ENCODE results near the gene ATP5IF1.

The ATP5IF1 gene

DNA sequence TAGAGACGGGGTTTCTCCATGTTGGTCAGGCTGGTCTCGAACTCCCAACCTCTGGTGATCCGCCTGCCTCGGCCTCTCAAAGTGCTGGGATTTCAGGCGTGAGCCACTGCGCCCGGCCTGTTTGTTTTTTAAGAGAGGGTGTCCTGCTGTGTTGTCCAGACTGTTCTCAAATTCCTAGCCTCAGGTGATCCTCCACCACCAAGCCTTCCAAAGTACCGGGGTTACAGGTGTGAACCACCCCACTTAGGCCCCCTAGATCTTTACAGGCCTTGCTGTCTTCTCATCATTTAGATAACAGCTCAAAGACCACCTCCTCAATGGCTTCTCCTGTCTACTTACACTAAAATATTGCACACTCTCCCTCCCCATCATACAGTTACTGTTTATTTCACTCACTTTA is 29.7 kb downstream of the ATP5IF1 start:
- DNase-seq (ENCODE audit: low spot score), result no peak

DNA sequence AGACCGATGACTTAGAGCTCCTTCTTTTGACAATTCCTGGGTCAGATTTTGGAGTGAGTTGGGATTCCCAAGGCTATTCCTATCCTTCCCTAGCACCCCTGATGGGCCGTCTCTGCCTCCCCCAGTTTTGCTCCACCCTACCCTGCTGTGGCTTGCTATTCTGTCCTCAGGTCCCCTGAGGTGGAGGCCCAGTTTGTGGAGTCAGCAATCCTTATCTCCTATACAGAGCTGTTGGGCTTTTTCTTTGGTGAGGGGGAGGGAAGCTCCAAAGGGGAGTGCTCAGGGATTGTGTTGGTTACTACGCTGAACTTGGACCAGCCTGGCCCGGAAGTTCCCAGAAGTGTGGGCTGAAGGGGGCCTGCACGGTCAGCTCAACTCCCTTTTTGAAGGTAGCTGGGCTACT is 31.0 kb downstream of the ATP5IF1 start:
- no peak for DNase-seq (ENCODE audit: low spot score)

DNA sequence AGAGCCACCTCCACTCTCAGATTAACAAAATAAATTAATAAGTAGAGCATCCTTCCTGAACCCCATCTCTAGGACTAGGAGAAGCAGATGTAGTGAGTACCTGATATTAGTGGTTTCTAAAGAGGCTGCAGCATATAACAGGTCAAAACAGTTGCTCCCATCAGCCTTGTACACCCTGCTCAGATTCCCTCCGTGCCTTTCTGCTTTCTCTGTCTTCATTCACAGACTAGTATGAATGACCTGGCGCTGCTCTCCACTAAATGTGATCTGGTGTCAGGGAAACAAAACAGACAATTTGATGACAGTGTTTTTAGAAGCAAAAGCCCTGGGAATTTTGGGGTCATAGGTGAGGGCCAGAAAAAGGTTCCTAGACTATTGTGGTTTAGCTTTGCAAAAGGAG is 31.7 kb downstream of the ATP5IF1 start:
- no peak for DNase-seq (ENCODE audit: low spot score)

DNA sequence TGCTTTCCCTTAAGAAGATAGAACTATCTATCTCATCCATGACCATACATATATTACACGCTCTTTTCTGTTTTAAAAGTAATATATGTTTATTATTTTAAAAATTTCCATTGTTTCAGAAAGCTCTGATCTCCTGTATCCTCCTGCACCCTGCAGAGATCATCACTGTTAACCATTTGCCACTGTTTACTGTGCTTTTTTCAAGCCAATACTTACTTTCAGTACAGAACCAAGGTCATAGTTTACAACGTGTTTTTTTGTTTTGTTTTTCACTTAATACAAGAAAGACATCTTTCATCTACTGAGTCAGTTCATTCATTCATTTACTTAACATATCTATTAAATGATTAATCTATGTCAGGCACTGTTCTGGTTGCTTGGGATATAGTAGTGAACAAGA is 33.6 kb downstream of the ATP5IF1 start:
- DNase-seq (ENCODE audit: low spot score), result no peak

DNA sequence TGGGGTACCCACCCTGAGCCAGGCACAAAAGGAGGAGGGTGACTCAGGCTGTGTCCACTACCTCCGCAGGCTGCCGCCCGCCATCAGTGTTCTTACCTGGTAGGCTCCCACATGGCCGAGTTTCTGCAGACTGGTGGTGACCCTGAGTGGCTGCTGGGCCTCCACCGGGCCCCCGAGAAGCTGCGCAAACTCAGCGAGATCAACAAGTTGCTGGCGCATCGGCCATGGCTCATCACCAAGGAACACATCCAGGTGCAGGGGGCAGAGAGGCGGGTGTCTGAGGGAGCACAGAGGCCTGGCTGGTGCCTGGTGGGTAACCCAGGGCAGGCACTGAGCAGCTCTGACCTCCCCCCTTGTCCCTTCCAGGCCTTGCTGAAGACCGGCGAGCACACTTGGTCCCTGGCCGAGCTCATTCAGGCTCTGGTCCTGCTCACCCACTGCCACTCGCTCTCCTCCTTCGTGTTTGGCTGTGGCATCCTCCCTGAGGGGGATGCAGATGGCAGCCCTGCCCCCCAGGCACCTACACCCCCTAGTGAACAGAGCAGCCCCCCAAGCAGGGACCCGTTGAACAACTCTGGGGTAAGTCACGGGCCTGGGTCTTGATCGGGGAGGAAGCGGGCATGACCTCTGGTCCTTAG is 36.4 kb downstream of the ATP5IF1 start:
- no peak for DNase-seq (ENCODE audit: low spot score)

DNA sequence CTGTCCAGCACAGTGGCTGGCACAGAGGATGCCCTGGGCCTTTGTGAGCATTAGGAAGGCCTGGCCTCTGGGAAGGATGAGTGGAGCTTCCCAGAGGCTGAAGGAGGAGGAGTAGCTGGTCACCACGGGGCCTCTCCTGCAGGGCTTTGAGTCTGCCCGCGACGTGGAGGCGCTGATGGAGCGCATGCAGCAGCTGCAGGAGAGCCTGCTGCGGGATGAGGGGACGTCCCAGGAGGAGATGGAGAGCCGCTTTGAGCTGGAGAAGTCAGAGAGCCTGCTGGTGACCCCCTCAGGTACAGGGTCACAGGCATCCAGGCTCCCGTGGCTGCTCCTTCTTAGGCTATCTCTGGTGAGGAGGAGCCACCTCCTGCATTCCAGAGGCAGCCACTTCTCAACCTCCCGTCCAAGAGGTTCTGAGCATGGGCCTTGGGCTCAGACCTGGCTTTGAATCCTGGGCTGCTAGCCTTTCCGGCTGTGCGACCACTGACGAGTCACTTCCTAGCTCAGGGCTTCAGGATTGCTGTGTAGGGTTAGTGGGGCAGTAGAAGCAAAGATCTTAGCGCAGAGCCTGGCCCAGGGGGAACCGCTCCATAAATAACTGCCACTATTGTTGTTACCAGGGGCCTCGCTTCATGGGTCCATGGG is 37.4 kb downstream of the ATP5IF1 start:
- DNase-seq (ENCODE audit: low spot score), result no peak

DNA sequence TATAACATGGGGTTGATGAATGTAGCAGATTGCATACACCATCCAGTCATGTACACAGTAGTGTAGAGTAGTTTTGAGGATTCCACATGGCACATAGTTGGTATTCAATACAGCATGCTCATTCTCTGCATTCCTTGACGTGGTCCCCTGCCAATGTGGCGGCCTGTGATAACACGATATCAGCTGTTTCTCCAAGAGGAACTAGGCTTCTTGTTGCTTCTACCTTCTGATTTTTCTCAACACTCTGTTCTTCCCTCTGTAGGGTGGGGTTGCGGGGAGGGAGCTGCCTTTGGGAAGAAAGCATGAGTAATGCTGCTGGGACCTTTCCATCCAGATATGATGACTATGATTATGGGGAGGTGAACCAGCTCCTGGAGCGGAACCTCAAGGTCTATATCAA is 42.8 kb downstream of the ATP5IF1 start:
- DNase-seq (ENCODE audit: low spot score), result no peak

DNA sequence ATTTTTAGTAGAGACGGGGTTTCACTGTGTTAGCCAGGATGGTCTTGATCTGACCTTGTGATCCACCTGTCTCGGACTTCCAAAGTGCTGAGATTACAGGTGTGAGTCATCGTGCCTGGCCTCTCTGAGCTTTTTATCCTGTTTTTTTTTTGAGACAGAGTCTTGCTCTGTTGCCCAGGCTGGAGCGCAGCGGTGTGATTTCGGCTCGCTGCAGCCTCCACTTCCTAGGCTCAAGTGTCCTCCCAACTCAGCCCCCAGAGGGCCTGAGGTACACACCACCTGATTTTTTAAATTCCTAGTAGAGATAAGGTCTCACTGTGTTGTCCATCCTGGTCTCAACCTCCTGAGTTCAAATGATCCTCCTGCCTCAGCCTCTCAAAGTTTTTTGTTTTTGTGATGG is 43.8 kb downstream of the ATP5IF1 start:
- no peak for DNase-seq (ENCODE audit: low spot score)

DNA sequence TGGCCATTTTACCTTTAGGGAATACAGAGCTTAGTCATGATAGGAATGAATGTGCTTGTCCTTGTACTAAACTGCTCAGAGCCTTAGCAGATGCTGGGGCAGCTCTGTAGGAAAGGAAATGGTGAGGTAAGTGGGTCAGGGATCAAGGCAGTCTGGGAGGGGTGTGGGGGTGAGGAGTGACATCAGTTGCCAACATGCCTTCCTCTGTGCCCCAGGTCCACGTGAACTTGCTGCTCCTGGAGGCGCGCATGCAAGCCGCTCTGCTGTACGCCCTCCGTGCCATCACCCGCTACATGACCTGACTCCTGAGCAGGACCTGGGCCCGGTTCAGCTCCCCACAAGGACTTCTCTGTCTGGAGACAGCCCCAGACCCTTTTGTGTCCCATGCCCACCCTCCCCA is 44.6 kb downstream of the ATP5IF1 start:
- no peak for DNase-seq (ENCODE audit: low spot score)

DNA sequence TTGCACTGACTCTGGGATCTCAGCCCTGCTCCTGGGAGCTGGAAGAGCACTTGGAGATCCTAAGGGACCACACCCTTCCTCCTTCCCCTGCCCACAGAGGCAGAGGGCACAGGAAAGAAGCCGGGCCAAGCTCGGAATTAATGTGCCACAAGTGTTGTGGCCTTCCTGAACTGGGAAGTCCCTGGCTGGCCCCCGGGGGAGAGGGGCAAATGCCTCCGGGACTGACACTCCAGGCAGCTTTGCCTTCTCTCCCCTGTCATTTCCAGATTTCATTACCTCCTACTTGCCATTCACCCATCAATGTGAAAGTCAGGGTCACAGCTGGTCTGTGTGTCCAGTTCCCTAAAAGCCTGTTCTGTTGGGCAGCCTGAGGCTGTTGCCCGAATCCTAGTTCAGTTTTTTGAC is 45.1 kb downstream of the ATP5IF1 start:
- DNase-seq (ENCODE audit: low spot score), result no peak

DNA sequence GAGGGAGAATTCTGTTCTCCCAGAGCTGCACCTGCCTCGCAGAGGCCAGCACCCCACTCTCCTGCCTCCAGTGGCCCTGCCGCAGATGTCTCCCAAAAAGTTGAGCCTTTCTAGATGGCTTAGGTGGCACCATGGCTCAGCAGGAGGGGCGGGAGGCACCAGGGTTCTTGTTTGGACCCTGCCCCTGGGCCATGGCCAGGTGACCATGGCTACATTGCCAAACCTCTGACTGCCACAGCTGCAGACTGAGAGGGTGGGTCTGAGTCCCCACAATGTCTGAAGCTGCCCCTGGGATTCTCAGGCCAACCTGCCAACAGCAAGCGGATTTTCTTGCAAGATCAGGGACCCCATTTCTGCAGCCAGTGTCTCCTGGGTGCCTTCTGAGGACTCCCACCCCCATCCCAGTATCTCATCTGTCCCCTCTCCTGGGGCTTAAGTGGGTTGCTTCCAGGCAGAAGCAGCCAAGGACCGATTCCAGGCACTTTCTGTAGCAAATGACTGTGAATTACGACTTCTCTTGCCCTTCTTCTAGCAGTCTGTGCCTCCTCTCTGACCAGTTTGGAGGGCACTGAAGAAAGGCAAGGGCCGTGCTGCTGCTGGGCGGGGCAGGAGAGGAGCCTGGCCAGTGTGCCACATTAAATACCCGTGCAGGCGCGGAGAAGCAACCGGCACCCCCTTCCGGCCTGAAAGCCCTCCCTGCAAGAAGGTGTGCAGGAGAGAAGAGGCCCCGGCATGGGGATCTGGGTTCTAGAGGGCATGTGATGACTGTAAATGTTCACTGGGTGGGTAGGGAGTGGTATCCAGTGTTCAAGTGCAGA is 45.9 kb downstream of the ATP5IF1 start:
- DNase-seq (ENCODE audit: low spot score), result no peak

DNA sequence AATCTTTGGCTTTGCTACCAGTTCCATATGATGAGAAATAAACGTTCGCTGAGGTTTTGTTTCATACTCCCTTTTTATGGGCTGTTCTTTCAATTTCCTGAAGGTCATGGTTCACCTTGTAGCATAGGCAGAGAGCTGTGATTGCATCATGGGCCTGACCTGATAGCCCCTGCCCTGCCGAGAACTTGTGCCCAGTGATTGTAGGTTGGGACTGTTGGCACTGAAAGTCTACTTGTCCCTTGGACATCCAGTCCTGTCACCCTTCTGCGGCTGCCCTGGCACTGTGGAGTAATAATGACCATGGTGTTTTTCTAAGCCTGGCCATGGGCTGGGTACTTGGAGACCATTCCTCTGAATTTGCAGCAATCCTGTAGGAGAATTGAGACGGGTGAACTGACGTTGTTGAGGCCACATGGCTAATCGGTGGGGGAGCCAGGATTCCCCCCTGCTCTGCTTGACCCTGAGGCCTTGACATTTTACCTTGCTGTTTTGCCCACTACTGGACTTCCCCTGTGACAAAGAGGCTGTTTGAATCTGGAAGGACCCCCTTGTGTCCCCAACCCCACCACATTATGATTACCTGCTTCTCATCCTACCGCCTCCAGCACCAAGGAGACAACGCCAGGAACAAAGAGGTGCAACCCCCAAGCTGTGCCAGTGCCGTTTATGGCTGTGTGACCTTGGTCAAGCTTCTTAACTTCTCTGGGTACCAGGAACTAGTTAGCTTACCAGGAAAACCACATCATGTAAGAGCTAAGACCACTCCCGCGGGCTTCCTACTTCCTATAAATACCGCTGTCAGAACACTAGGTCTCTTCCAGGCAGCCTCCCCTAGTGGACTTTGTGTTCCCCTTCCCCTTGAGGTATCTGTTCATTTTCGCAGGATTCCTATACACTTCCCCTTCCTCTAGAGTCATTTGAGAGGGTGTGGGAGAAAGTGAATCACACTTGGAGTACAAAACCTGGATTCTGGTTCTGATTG is 46.8 kb downstream of the ATP5IF1 start:
- DNase-seq (ENCODE audit: low spot score), result no peak

DNA sequence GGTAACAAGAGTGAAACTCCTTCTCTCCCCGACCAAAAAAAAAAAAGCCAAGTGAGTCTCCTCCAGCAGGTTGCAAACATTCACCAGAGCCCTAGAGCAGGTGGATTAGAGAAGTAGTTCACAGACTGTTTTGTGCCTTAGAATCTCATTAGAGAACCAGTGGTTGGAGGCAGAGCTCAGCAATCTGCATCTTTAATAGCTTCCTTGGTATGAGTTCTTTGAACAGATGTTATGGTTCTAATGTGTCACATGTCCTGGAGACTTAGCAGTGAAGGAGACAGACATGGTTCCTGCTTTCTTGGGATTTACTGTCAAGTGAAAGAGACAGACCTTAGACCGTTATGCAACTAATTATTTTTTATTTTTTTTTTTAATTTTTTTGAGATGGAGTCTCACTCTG is 50.2 kb downstream of the ATP5IF1 start:
- DNase-seq (ENCODE audit: low spot score), result no peak
